NB4 (cell line): ENCODE data around the gene WFS1.

ENCODE experiments used
- POLR2A ChIP-seq: IDR thresholded peaks from 2 replicates; pipeline ENCODE4 v1.6.1; 2011; ENCODE audit warnings: mild to moderate bottlenecking; ENCODE audit not compliant: insufficient read length; ENCODE audit errors: extremely low read depth
- TF ChIP-seq, protein P1 (sequence below): IDR thresholded peaks from one replicate; pipeline ENCODE4 v1.5.1; 2012; ENCODE audit warnings: low read depth, low read length
- TF ChIP-seq, protein P2 (sequence below): IDR thresholded peaks from 2 replicates; pipeline ENCODE4 v1.6.1; 2011; ENCODE audit warnings: low read depth, low read length

DNA sequence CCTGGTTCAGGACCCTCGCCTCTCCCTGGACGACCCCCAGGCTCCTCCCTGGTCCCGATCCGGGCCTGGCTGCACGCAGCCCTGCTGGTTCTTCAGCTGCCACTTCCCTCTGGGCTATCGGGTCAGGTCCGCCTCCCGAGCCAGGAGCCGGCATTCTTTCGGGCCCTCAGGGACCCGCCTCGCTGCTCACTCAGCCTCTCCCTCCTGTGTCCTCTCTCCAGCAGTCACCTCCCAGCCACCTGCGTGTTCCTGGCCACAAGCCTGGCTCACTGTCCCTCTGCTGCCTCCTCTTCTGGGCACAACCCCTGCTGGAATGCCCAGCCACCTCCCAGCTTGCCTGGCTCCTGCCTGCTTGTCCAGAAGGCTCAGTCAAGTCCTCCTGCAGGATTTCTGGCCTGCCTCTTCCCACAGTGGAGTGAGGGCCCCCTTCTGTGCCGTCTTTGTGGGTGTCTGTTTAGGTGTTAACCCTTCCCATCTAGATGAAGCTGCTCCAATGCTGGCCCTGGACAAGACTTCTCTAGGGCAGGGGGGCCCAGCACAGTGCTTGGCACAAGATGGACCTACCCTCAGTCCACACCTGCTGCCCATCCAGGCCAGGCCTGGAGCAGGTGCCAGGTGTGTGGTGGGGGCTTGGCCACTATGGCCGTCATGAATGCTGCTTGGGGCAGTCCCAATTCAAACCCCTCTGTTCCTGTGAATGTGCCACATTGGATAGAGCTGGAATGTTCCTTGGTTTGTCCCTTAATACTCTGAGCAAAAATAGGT is 2.2 kb downstream of the WFS1 start:
- TF ChIP-seq, protein P1, sequence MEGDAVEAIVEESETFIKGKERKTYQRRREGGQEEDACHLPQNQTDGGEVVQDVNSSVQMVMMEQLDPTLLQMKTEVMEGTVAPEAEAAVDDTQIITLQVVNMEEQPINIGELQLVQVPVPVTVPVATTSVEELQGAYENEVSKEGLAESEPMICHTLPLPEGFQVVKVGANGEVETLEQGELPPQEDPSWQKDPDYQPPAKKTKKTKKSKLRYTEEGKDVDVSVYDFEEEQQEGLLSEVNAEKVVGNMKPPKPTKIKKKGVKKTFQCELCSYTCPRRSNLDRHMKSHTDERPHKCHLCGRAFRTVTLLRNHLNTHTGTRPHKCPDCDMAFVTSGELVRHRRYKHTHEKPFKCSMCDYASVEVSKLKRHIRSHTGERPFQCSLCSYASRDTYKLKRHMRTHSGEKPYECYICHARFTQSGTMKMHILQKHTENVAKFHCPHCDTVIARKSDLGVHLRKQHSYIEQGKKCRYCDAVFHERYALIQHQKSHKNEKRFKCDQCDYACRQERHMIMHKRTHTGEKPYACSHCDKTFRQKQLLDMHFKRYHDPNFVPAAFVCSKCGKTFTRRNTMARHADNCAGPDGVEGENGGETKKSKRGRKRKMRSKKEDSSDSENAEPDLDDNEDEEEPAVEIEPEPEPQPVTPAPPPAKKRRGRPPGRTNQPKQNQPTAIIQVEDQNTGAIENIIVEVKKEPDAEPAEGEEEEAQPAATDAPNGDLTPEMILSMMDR = no peak
- TF ChIP-seq POLR2A = no peak
- TF ChIP-seq, protein P2, sequence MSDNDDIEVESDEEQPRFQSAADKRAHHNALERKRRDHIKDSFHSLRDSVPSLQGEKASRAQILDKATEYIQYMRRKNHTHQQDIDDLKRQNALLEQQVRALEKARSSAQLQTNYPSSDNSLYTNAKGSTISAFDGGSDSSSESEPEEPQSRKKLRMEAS = no peak
